ENCODE data around the gene BTBD8.
"Not testable (repeated sequence)": the region's sequence is repeated elsewhere in the genome, so short reads cannot be mapped to it uniquely, and the experiment has no call there.

The BTBD8 gene

GRCh38 chr1:92080128-92080985 lies at the start of gene BTBD8:
TSS of gene BTBD8 (plus strand) at chr1:92080345. CDS start at chr1:92080572, 227 bp downstream.
- peak; percentile 84 for DNase-seq

GRCh38 chr1:92030656-92031107 lies 49.5 kb upstream of the BTBD8 start:
- DNase-seq: peak; percentile 8

- DNase-seq: no peak
Measured at GRCh38 chr1:92031281-92032110, 48.6 kb upstream of the BTBD8 start.

GRCh38 chr1:92037400-92037799 lies 42.7 kb upstream of the BTBD8 start:
- no peak for DNase-seq

- no peak for DNase-seq
Measured at GRCh38 chr1:92038695-92039346, 41.3 kb upstream of the BTBD8 start.

- no peak for DNase-seq
Measured at GRCh38 chr1:92040971-92041370, 39.2 kb upstream of the BTBD8 start.

- no peak for DNase-seq
Measured at GRCh38 chr1:92043621-92044020, 36.5 kb upstream of the BTBD8 start.

GRCh38 chr1:92045766-92046495 lies 34.2 kb upstream of the BTBD8 start:
- no peak for DNase-seq

- no peak for DNase-seq
Measured at GRCh38 chr1:92051948-92052347, 28.2 kb upstream of the BTBD8 start.

GRCh38 chr1:92065042-92065441 lies 15.1 kb upstream of the BTBD8 start:
- DNase-seq: no peak

- no peak for DNase-seq
Measured at GRCh38 chr1:92066321-92066720, 13.8 kb upstream of the BTBD8 start.

- no peak for DNase-seq
Measured at GRCh38 chr1:92070892-92071291, 9.3 kb upstream of the BTBD8 start.

- DNase-seq: not testable (repeated sequence)
Measured at GRCh38 chr1:92074446-92074845, 5.7 kb upstream of the BTBD8 start.

GRCh38 chr1:92075311-92075710 lies 4.8 kb upstream of the BTBD8 start, which contains the start of gene SETSIP:
TSS of gene SETSIP (minus strand) at chr1:92075411. CDS start at chr1:92075411, 0 bp downstream.
- DNase-seq: no peak

GRCh38 chr1:92076363-92076762 lies 3.8 kb upstream of the BTBD8 start:
- DNase-seq: no peak

- DNase-seq: not testable (repeated sequence)
Measured at GRCh38 chr1:92078077-92078476, 2.1 kb upstream of the BTBD8 start.

GRCh38 chr1:92079441-92079840 lies 704 bp upstream of the BTBD8 start:
- DNase-seq: no peak

GRCh38 chr1:92081031-92081430 lies 886 bp downstream of the BTBD8 start:
- no peak for DNase-seq

GRCh38 chr1:92084651-92085050 lies 4.5 kb downstream of the BTBD8 start:
- DNase-seq: no peak

- no peak for DNase-seq
Measured at GRCh38 chr1:92085727-92086126, 5.6 kb downstream of the BTBD8 start.

GRCh38 chr1:92087542-92087941 lies 7.4 kb downstream of the BTBD8 start:
- DNase-seq: no peak

GRCh38 chr1:92091625-92092024 lies 11.5 kb downstream of the BTBD8 start:
- DNase-seq: no peak
